ENCODE data around the gene PIK3R5.

Gene PIK3R5

DNA sequence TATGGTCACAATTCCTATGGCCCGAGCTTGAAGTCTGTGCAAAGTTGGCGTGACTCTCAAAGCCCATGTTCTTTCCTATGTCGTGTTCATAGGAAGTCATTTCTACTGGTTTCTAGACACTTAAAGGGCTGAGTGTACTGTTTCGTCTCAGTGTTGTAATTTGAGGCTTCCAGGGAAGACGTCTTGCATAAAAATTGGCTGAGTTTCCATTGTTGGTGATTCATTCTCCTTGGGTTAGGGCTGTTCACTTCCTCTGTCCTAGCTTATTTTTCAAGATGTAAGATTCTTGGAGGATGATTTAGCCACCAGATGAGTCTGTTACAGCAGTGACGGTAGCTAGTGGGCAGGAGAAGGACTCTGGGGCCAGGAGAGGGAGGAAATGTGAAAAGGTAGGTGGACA, 43.1 kb downstream of the PIK3R5 start:
- no peak for DNase-seq

DNA sequence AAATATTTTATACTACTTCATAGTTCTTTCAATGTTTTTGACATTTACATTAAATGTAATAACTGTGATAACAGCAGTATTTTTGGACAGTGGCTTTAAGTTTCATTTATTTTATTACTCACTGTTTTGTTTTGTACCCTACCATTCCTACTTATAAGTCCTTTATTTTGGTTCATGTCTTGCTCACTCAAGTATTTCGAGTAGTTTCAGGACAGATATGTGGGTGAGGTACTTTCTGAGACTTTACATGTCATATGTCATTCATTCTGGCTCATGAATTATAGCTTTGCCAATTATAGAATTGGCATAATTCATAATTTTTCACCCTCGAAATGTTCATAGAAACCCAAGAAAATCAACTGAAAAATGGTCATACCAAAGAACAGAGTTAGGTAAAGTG, 44.4 kb downstream of the PIK3R5 start:
- no peak for DNase-seq

DNA sequence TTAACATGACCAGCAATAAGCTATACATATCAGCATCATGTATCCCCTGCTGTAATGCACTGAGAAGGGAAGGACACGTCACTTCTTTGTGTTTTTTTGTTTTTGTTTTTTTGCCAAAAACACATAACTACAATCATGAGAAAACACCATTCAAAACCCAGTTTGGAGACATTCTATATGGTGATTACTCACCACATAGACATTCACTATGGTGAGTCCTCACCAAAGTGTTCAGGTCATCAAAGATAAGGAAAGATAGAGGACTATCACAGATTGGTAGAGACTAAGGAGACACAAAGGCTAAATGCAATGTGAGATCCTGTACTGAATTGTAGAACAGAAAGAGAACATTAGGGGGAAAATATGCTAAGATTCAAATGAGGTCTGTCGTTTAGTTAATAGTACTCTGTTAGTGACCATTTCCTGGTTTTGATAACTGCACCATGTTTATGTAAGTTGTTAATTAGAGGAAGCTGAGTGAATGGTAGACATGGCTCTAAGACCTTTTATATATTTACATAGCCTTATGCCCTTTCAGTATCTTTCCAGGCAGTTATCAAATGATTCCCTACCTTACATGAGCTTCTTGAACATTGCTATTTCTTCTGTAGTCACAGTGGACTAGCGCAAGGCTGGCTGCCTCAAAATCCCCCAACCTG, 46.6 kb downstream of the PIK3R5 start:
- DNase-seq: no peak

DNA sequence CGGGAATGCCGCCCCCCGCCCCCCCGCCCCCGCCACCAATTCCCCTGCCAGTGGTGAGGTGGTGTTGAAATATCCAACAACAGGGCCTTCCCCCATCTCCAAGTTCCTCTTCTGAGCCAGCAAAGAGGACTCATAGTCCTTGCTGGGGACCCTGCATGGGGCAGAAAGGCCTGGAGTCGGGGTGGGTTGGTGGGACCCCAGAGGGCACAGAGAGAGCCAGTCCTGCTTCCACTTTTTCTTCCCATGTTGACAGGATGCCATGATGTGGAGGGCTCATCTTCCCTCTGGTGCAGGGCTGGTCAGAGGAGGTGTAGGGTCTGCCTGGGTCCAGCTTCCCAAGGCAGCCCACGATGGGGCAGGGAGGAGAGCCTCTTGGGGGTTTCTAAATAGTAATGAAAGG, 49.0 kb downstream of the PIK3R5 start:
- DNase-seq: no peak

DNA sequence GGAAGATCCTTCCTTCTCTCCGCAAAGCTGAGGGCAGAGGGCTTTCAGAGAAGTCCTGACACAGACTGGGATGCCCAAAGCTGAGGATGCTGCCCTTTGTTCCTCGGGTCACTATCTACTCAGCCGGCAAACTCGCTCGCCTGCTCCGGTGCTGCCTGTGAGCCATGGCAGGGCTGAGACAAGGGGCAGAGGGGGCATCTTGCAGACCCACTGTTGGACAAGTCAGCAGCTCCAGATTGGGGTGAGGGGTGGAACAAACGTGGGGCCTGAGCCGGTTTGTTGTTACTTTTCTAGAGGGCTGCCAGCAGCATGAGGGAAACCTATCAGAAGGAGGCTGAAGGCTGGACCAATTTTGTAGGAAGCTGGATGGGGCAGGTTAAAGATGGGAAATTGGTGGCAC, 51.0 kb downstream of the PIK3R5 start:
- DNase-seq: no peak

DNA sequence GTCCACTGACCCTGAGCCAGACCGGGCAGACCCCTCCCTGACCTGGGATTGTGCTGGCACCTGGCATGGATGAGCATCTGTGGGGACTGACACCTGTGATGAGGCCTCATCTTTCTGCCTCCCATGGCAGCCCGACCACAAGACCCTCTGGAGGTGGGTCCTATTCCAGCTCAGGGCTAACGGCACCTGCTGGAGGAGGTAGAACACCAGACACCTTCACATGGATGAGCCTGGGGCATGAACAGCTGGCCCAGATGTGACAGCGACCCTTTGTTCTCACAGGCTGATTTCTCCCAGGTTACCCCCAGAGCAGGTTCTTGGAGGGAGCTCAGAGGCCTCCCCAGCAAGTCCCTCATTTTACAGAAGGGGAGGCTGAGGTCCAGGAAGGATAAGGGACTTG, 51.6 kb downstream of the PIK3R5 start:
- no peak for DNase-seq

DNA sequence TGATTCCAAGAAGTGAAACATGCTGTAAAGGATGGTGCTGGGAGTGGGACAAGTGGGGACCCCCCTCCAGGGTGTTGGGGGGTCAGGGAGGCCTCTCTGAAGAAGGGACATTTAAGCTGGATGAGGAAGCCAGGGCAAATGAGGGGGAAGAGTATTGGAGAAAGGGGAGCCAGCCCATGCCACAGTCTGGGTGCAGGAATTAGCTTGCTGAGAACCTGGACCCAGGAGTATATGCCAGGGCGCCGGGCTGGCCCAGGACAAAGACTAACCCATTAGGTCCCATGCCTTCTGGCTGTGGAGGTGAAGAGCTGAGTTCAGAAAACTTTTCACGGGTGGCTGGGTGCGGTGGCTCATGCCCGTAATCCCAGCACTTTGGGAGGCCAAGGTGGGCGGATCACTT, 52.4 kb downstream of the PIK3R5 start:
- no peak for DNase-seq

DNA sequence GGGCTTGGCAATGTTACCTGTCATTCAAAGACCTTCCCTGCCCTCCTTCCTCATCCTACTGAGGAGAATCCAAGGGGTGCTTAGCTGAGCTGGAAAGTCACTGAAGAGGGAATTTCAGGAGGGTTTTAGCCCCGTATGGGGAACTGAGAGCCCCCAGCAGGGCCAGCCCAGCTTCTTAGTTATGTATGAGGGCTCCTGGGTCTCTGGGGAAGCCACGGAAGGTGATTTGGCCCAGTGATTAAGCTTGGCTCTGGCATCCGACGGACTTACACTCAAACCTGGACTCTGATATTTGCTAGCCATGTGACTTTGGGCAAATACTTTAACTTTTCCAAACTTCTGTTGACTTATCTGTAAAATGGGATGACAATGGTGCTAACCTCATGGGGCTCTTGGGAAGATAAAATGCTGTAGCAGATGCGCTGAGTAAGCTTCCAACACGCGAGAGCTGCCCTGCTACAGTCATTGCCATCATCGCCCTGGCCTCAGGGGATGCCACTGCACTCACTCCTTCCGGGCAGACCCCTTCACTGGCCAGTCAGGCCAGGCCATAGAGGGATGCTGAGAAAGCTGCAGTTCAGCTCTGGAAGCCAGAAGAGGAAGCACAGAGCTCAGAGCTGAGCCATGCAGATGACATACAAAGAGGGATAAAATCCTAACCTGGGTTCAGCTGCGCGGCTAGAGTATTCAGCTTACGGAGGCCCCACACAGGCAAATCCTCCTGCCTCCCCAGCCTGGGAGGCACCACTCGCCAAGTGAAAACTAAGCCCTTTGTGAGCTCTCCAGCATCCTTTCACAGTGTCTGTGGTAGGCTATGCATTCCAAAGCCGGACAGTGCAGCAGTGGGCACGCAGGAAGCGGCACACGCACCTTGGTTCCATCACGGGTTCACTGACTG, 53.2 kb downstream of the PIK3R5 start:
- no peak for DNase-seq

DNA sequence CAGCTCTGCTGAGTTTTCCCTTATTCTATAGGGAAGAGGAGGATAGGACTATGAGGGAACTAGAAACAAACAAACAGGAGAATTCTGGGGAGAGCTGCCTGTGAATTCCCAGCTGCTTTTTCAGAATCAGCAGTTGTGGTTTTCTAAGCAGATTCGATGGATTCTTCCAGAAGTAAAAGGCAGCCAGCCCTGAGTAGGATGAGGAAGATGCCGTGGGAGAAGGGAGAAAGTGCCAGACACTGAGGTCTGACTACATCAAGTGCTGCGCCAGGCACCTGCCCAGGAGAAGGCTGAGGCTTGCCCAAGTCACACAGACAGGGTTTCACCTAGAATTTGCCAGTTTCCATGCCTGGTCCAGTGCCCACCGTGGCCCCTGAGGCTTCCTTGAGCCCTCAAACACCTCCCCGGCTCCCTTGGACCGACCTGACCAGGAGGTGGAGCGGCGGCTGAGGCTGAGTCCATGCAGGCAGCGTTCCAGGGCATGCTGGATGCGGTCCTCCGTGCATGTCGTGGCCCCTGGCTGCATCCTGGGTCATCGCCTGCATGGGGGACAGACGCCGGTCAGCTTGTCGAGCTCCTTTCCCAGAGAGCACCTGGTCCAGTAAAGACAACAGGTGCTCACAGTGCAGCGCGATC, 54.4 kb downstream of the PIK3R5 start:
- DNase-seq: no peak

DNA sequence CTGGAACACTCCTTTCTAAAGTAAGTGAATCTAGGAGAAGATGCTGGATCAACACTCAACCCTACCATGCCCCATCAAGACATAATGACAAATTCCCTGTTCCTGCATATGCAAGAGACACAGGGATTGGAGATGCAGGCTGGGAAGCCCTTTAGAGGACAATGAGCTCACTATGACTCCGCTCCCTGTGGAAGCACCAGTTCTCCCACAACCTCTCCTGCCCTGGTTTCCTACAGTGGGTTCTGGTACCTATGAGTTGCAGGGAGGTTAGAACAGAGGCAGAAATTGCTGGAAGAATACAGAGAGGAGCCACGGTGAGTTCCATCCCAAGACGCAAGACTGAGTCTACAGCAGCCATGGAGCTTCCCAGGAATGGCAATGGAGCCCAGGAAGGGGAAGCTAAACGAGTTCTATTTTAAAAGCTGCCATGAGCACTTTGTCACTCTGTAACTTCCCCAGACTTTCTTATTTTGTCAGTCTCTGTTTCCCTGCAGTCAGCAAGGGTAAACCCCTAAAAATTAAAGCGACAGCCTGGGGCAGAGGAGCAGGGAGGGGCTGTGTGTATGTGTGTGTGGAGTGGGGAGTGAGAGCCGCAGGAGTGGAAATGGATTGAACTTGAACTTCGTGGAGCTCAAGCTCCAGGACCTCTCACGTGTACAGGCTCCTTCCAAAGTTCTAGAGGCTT, 55.8 kb downstream of the PIK3R5 start:
- DNase-seq: no peak

DNA sequence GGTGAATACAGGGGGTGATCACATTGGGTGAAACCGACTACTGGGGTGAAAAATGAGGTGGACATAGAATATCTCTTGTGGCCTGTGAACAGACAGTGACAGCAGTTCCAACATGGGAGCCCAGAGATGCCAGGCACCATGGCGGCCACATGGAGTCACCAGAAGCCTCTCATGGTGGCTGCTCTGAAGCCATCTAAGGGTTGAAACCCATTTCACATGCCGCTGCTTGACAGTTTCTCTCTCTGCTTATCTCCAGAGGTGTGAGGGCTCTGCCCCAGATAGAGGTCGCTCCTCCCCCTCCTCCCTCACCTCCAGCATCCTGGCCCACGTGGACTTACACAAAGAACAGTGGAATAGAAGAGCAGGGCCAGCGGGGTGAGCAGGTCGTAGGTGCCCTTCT, 60.2 kb downstream of the PIK3R5 start:
- peak; percentile 30 for DNase-seq

DNA sequence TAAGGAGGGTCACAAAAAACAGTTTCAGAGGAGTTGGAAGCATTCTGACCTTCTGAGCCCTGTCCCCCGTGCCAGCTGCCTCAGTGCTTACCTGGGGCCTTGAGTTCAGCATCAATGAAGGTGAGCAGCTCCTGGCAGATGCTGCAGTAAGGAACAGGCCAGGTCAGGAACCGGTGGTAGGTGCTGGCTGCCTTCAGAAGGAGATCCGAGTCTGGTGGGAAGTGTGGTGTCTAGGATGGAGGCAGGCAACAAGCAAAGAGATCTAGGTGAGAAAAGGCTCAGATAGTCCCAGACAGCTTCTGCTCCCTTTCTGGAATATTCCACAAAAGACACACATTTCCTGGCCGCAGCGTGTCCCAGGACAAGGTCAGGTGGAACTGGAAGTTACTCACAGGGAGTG, 60.8 kb downstream of the PIK3R5 start:
- peak; percentile 38 for DNase-seq

DNA sequence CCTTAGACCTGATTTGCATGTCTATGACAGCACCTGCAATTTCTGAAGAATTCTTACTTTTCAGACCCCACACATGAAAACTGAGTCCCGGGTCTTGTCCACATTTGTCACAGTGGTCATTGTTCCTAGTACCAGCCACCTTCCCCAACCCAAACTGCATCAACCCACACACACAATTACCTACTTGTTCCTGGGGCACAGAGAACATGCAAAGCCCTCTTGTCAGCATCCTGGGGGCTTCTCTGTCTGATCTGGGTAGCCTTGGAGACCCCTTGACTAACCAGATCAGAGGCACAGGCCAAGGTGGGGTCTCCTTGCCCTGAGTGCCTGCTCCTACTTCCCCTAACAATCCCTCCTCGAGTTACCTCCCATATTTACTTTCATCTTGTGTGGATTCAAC, 61.3 kb downstream of the PIK3R5 start:
- DNase-seq: peak; percentile 46

DNA sequence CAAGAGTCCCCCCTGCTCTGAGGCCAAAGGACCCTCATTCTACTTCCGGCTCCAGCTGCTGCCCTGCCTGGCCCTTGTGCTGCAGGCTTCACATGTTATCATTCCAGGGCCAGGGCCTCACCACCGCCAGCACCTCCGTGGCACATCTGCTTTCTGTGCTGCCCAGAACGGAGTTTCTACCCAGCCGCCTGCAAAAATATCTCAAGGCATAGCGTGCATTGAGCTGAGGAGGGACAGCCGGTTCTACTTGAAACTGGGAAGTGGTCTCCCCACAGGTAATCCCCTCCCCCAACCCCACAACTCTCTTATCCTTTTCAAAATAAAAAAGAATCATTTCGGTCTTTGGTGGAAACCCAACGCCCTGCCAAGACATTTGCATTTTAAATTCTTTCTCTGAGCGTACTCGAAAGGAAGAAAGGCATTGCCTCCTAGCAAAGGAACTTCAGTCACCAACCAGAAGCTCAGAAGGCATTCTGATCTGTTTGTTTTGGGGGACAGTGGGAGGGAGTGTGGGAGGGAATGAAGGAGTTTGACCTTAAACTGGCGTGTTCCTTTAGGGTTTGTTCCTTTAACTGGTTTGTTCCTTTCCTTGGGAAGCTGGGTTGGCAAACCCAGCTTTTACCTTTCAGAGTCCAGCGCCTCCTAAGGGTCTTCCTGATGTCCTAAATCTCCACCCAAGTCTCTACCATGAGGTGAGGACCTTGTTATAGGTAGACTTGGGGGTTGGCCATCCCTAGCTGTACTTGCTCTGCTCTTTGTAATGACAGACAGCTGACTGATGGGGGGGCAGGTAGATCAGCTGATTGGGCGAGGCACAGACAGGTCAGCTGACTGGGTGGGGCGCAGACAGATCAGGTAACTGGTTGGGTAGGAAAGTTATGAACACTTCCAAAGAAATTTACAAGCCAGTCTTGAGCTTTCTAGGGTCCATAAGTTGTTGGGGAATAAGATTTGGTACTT, 64.6 kb downstream of the PIK3R5 start:
- DNase-seq: peak; percentile 61

DNA sequence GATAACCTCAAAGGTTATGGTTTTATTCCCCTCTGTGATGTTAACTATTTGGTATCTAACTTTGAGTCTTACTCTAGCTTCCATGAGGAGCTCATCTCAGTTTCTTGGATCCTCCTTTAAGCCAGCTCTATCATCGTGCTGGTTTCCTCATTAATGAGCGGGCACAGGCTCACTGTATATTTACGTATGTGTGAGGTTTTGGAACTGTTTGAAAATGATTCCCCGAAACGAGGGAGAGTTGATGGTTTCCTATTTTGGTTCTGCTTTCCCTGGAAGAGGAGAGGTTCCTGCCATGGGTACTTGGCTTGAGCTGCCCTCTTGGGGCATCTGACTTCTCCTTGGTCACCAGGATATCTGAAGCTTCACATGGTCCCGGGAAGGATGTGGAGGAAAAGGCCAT, 65.3 kb downstream of the PIK3R5 start:
- DNase-seq: peak; percentile 14

DNA sequence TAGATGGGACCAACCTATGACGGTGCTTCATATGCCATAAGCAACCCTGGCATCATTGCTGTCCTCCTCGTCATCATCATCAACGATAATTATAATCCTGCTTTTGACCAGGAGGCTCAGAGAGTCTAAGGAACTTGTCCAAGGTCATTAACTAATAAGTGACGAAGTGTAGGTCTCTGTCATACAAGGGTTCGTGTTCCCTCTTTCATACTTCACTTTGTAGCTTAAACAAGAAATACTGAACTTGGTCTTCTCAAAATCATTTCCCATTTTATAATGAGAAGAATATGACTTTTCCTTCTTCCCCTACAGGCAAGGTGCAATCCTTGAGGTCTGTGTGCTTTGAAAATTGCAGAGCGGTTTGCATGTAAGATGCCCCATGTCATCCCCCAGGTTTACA, 66.9 kb downstream of the PIK3R5 start:
- DNase-seq: no peak

DNA sequence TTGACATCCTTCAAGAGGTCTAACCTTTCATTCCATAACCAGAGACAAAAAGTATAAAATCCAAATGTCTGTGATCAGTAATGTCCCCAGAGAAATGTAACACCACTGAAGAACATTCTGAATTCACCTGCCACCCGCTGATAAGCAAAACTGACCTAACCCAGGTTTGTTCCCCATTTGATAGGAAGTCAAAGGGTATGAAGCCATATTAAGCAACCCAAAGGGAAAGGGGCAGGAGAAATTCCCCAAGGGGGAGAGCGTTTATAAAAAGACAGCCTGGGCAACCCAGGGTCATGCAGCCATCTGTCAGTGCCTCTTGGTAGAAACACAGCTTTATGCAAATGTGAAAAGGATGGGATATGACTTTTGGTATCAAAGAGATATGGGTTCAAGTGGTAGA, 67.4 kb downstream of the PIK3R5 start:
- DNase-seq: peak; percentile 17

DNA sequence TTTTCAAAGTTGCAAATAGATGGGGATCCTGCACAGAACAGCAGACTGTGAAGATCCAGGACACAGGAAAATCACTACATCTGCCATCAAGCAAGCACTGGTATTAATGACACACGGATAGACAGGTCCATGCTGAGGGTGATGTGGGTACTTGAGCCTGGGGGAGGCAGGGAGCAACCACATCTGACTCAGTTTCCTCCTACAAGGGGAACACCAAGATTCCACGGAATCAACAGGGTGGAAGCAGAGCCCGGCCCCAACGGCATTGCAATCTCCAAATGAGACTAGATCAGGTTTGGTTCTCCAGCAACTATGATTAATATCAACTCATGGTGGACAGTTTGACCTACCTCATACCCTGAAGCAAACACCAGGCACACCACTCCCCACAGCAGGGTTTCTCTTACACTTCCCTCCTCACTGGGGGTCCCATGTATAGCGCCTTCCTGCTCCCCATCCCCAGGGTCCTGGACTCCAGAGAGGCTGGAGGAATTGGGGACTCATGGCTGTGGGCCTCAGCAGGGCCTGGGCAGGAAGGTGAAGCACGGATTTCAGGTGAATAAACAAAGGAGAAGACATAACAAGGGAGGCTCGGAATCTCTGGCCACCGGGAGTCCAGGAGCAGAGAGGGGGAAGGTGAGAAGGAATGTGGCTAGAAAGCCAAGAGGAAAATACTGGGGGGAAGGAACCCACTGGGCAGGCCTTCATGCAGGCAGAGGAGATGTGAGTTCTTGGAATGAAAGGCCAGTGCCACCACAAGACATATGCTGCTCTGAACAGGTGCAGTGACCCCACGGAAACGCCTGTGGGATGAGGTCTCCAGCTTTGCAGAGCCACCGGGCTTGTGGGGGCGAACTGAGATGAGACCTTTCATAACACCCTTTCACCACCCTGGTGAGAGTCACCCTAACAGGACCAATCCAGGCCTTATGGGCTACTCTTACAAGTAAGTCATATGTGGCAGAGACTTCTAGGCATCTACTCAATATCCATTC, 68.6 kb downstream of the PIK3R5 start:
- peak; percentile 44 for DNase-seq

DNA sequence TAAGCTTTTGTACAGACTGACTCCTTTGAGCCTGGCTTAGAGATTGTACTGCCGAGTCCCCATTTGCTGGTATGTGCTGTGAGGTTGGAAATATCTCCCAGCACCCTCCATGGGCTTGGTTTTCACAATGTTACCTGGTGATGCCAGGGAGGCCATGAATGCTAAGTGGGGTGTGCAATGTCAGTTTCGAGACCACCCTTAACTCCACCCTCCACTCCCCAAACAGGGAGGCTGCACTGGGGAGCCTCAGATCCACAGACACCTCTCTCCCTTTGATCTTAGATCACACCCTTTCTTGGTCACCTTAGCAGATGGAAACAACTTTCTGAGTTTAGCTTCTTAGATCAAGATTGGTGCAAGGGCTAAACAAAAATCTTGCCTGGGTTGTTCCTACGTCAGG, 69.4 kb downstream of the PIK3R5 start:
- DNase-seq: peak; percentile 53

DNA sequence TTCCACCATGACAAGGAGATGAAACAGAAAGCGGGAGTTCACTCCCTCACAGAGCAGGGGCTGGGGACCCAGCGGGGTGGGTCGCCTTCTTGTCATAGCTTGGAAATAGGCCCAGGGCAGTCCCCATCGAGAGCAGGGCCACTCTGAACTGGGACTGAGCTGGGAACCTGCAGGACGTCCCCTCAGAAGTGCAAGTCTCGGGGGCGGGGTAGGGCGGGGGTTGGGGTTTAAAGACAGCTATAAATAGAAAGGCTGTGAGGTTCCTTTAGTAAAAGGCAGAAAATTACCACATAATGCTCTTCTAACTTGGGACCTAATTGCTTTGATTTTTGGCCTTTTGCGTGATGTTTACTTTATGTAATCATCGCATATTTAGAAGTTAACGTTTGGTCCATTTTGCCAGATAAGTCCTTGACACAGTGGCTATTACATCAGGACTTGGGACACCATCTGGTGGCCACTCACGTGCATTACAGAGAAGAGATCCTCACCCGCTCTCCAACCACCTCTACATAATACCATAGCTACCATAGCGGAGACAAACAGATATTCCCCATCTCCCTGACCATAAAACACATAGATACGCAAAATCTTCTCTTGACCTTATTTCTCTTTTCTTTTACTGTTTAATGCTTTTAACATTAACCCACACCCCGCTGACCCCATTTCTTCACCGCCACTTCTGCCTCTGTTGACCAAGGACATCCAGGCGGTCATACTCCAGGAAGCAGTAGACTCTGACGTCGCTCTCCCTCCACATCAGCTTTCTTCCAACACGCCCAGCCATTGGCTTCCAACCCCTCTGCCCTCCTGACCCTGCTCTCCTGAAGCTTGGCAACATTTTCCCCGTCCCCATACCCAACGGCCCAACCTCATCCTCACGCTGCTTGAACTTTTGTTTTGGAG, 70.6 kb downstream of the PIK3R5 start:
- DNase-seq: peak; percentile 74

All from activated effector memory CD4-positive, alpha-beta T cell treated with anti-CD3 and anti-CD28 coated beads, Interleukin-2, amount 50 U/mL, for 16 hours (primary cell).